A375 (cell line): ENCODE measurements around the gene ELAC2. TPM values are rescaled to one million over a fixed set of nuclear protein-coding genes. Genes with fewer than 3 reads are reported as not detected.

ENCODE experiments used
- total RNA-seq: library from RNA; depleted of rRNA; stranded (reverse); fragments of >200 nt; shearing (Covaris generic); gene quantifications from 2 replicates; pipeline ENCODE4 v1.2.3, GENCODE V29; 2014; rRNA removed

Gene ELAC2, protein sequence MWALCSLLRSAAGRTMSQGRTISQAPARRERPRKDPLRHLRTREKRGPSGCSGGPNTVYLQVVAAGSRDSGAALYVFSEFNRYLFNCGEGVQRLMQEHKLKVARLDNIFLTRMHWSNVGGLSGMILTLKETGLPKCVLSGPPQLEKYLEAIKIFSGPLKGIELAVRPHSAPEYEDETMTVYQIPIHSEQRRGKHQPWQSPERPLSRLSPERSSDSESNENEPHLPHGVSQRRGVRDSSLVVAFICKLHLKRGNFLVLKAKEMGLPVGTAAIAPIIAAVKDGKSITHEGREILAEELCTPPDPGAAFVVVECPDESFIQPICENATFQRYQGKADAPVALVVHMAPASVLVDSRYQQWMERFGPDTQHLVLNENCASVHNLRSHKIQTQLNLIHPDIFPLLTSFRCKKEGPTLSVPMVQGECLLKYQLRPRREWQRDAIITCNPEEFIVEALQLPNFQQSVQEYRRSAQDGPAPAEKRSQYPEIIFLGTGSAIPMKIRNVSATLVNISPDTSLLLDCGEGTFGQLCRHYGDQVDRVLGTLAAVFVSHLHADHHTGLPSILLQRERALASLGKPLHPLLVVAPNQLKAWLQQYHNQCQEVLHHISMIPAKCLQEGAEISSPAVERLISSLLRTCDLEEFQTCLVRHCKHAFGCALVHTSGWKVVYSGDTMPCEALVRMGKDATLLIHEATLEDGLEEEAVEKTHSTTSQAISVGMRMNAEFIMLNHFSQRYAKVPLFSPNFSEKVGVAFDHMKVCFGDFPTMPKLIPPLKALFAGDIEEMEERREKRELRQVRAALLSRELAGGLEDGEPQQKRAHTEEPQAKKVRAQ
- total RNA-seq: 126 and 146 TPM in 2 replicates

DNA sequence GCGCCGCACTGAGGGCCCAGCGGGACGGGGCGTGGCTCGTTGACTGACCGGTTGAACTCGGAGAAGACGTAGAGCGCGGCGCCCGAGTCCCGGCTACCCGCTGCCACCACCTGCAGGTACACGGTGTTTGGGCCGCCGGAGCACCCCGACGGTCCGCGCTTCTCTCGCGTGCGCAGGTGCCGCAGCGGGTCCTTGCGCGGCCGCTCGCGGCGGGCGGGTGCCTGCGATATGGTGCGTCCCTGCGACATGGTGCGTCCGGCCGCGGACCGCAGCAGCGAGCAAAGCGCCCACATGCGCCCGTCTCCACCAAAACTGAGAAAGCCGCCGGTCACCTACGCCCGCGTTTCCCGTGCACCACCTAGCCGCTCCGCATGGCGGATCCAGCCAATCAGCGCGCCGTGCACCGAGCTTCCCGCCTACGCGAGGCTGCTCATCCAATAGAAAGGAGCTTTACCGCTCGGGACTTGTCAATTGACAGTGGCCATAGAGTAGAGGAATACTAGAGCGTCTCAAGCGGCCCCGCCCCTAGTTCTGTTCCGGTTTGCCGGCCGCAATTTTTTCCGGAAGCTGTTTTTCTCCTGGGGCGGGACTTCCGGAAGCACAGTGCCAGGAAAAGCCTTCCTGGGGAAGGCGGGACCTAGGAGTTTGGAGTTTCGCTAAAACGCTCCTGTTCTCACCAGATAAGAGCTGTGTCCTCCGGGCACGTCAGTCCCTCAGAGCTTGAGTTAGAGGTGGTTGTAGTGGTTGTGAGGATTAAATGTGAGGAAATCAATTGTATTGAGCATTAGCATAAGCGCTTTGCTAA lies at the start of gene ELAC2:
Gene ELAC2 (minus strand): TSS at position 373 of the 805 bp plus-strand sequence. CDS start 80 bp downstream, at position 293.

Other genes starting within 250 kb of the ELAC2 start
- 2.5 and 4.5 TPM in 2 replicates for gene ARHGAP44, start 228.5 kb downstream of the ELAC2 start, total RNA-seq